SJCRH30 (cell line): ENCODE results near the gene GABRG3. TPM values are rescaled to one million over a fixed set of nuclear protein-coding genes. Genes with fewer than 3 reads are reported as not detected.
A peak's percentile ranks its signal among the peaks of the same experiment; 100 is the strongest.
"Not testable (repeated sequence)": the region's sequence is repeated elsewhere in the genome, so short reads cannot be mapped to it uniquely, and the experiment has no call there.

Experiments used
- DNase-seq, 2 experiments: peaks; one replicate each; pipeline ENCODE4 v3.0.0-alpha.2; 2015 to 2020
- H3K27ac ChIP-seq: fragments of 250-450 bp; sonication (Bioruptor Pico); 2 replicates; pipeline ENCODE4 v1.5.1; 2020; ENCODE audit warnings: mild to moderate bottlenecking, moderate library complexity
- H3K27me3 ChIP-seq: fragments of 250-450 bp; sonication (Bioruptor Pico); 2 replicates; pipeline ENCODE4 v1.5.1; 2020; ENCODE audit warnings: mild to moderate bottlenecking, moderate library complexity
- H3K36me3 ChIP-seq: fragments of 250-450 bp; sonication (Bioruptor Pico); 2 replicates; pipeline ENCODE4 v1.5.1; 2020; ENCODE audit warnings: mild to moderate bottlenecking, moderate library complexity
- H3K4me1 ChIP-seq: fragments of 250-450 bp; sonication (Bioruptor Pico); 2 replicates; pipeline ENCODE4 v1.5.1; 2020; ENCODE audit warnings: mild to moderate bottlenecking, moderate library complexity
- H3K4me3 ChIP-seq: fragments of 250-450 bp; sonication (Bioruptor Pico); 2 replicates; pipeline ENCODE4 v1.5.1; 2020; ENCODE audit warnings: mild to moderate bottlenecking, moderate library complexity
- H3K9me3 ChIP-seq: fragments of 250-450 bp; sonication (Bioruptor Pico); replicated peaks from 2 replicates; pipeline ENCODE4 v1.5.1; 2020; ENCODE audit warnings: mild to moderate bottlenecking, moderate library complexity
- total RNA-seq: library from RNA; depleted of rRNA; stranded (reverse); fragments of >200 nt; shearing (Covaris generic); gene quantifications from 2 replicates; pipeline ENCODE4 v1.2.3, GENCODE V29; 2014

Gene GABRG3
- total RNA-seq, 1 experiment from 2014 or later: 4.5 TPM

DNA sequence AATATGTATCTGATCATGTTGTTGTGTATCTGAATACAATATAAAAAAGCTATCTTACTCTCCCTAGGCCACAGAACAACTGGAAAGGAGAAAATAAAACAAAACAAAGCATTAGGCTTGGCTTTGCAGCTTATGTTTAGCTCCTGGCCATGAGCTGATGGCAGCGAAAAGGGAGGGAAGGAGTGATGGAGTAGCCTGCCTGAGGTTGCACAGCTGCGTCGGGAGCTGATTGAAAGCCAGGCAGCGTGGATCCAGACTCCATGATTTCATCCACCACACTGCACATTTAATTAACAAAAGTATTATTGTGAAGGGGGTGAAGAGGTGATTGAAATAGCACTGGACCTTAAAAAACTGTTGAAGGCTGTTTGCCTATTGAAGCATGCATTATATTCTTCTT, 212.2 kb downstream of the GABRG3 start:
- no peaks in the 10 kb centered on the region for H3K36me3 ChIP-seq
- H3K9me3 ChIP-seq: no peaks in the 10 kb centered on the region

GRCh38 chr15:27191515-27191914, 220.5 kb downstream of the GABRG3 start:
- H3K27me3 ChIP-seq, H3K4me3 ChIP-seq, H3K27ac ChIP-seq, H3K36me3 ChIP-seq, H3K9me3 ChIP-seq, DNase-seq, H3K4me1 ChIP-seq: not testable (repeated sequence)

More for the DNA sequence above, 212.2 kb downstream of the GABRG3 start:
- H3K4me1 ChIP-seq: no peaks in the 10 kb centered on the region
- no peak overlapping the region for H3K27ac ChIP-seq
- H3K4me3 ChIP-seq: no peak overlapping the region
- no peaks in the 10 kb centered on the region for H3K27me3 ChIP-seq
- peak in 1 of 2 experiments; percentile 4 for DNase-seq

DNA sequence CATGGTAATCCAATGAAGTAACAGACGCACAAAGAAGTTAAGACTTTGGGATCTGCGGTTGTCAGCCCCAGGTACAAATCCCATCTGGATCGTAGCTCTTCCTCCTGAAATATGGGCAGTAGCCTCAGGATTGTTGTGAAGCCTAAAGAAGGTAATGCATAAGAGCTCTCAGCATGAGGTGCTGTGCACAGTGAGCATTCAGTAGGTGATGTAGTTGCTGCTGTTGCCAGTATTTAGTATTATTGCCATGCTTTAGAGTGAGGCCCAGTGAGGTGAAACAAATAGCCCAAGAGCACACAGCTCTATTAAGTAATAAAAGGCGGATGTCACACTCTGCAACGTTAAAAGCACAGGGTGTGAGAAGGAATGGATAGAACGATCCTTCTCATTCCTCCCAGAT, 225.7 kb downstream of the GABRG3 start:
- H3K27me3 ChIP-seq: no peaks in the 10 kb centered on the region
- H3K36me3 ChIP-seq: no peaks in the 10 kb centered on the region
- no peaks in the 10 kb centered on the region for H3K9me3 ChIP-seq
- H3K4me3 ChIP-seq: no peak overlapping the region
- H3K4me1 ChIP-seq: no peaks in the 10 kb centered on the region
- no peak overlapping the region for H3K27ac ChIP-seq
- DNase-seq: no peak

DNA sequence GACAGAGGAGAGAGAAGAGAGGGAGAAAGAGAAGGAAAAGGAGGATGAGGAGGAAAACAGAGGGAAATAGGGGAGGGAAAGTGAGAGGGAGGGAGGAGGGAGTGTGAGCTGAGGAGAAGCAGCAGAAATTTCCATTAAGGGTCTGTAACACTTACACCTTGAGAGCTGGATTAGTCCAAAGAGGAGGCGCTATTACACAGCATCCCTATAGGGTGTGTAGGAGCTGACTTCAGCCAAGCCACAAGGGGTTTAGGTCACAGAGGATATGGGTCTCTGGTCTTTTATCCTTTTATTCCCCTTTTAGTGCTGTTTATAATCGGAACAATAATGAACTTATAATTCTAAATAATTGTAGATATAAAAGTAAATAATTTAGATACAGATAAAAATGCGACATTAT, 230.4 kb downstream of the GABRG3 start:
- H3K9me3 ChIP-seq: no peaks in the 10 kb centered on the region
- no peaks in the 10 kb centered on the region; the same call in 1 of the 2 replicates for H3K27me3 ChIP-seq
- no peak overlapping the region for H3K27ac ChIP-seq
- H3K4me1 ChIP-seq: no peaks in the 10 kb centered on the region
- no peak overlapping the region for H3K4me3 ChIP-seq
- H3K36me3 ChIP-seq: no peaks in the 10 kb centered on the region
- no peak for DNase-seq

DNA sequence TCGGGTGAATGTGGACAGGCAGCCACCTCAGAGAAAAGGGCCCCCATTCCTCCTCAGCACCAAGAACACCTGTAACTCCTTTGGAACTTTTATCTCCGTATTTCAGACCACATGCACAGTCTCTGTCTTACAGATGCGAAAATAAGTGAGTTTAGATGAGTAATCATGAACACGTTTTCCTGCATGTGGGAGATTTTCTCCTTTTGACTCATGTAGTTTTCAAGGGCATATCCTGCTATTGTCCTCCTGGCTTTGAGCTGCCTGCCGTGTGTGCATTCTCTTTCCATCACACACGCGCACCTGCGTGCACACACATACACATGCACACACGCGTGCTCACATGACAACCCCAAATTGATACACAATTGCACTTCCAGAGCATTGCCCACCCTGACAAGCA, 239.2 kb downstream of the GABRG3 start:
- Histone ChIP-seq H3K9me3 (no peaks in the 10 kb centered on the region), H3K4me3 (no peak overlapping the region), H3K4me1 (no peaks in the 10 kb centered on the region), H3K36me3 (no peaks in the 10 kb centered on the region), H3K27me3 (no peaks in the 10 kb centered on the region; the same call in 1 of the 2 replicates), H3K27ac (no peak overlapping the region)
- no peak for DNase-seq

- Histone ChIP-seq H3K36me3 (no peaks in the 10 kb centered on the region), H3K27ac (no peak overlapping the region), H3K27me3 (no peaks in the 10 kb centered on the region), H3K4me1 (no peaks in the 10 kb centered on the region), H3K4me3 (no peak overlapping the region), H3K9me3 (no peaks in the 10 kb centered on the region)
- DNase-seq: no peak
Measured at GRCh38 chr15:27214032-27214431, 243.1 kb downstream of the GABRG3 start.

DNA sequence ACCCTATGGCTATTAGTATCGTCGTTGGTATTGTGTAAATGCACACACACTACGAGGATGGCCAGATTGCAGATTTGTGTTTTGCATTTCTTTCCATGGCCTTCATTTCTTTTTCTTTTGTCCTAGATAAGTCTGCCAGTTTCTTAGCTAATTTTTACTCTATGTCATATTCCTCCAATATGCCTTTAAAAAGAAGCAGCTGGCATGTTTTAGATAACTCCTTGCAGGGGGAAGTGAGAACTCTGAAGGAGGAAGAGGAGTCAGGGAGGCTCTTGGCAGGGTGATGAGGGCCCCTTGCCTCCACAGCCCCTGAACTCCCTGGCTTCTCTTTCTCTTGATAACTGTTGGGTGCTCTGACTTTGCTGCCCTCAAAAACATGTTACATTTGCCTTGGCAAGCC, 244.0 kb downstream of the GABRG3 start:
- H3K27me3 ChIP-seq: no peaks in the 10 kb centered on the region

DNA sequence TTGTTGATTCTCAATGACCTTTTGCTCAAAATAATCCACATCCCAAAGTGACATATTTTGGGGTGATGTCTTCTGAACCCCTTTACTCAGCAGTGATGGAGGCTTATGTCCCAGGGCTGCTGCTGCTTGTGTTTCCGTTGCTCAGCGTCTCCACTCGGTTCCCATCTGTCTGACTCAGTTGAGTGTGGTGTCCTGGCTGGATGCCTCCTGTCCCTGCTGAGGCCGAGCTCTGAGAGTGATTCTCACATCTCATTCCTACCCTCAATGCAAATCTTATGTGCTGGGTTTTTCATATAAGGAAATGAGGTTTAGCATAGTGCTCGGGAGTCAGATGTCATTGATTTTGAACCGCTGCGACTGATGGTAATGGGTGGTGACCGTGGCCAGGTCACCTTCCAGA, 247.4 kb downstream of the GABRG3 start:
- no peaks in the 10 kb centered on the region for H3K27me3 ChIP-seq
- DNase-seq: no peak
- no peaks in the 10 kb centered on the region for H3K4me1 ChIP-seq
- no peaks in the 10 kb centered on the region for H3K36me3 ChIP-seq
- no peaks in the 10 kb centered on the region for H3K9me3 ChIP-seq
- no peak overlapping the region for H3K27ac ChIP-seq
- no peak overlapping the region for H3K4me3 ChIP-seq

More for the DNA sequence above, 244.0 kb downstream of the GABRG3 start:
- H3K4me3 ChIP-seq: no peak overlapping the region
- H3K9me3 ChIP-seq: no peaks in the 10 kb centered on the region
- no peak overlapping the region for H3K27ac ChIP-seq
- H3K36me3 ChIP-seq: no peaks in the 10 kb centered on the region
- DNase-seq: no peak
- H3K4me1 ChIP-seq: no peaks in the 10 kb centered on the region

DNA sequence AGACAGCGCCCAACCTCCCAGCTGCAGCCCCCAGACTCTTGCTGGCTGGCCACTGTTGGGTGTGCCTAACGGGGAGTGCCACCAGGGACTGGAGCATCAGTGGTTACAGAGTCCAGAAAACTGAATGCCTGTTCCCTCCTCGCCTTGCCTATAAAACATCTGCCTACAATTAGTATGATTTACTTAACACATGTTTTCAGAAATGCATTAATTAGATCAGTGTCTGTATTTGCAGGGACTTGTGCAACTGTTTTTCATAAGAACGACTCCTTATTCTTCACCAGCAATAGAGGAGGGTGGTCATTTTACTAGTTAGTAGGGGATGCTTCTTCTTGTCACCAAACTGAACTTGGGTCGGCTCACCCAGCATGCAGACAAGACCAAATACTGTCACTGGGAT, 248.7 kb downstream of the GABRG3 start:
- DNase-seq: no peak
- Histone ChIP-seq H3K4me1 (no peaks in the 10 kb centered on the region), H3K4me3 (no peak overlapping the region), H3K27ac (no peak overlapping the region), H3K27me3 (no peaks in the 10 kb centered on the region), H3K36me3 (no peaks in the 10 kb centered on the region), H3K9me3 (no peaks in the 10 kb centered on the region)

DNA sequence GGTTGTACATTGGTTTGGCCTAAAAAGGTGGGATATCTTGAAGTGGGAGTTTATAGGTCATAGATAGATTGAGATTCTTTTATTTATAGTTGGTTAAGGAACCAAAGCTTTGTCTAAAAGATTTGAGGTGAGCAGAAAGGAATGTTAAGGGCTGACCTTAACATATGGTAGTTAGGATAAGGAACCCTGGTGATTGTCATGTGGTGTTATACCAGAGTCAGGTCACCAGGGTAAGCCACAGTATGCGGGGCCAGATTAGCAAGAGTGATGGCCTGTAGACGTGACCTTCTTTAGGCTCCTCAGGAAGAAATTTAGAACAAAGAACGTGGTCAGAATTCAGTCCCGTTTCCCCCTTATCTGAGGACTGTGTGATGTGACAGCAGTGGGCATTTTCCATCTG, 249.2 kb downstream of the GABRG3 start:
- DNase-seq: no peak
- H3K4me3 ChIP-seq: no peak overlapping the region
- H3K27me3 ChIP-seq: no peaks in the 10 kb centered on the region
- no peaks in the 10 kb centered on the region for H3K9me3 ChIP-seq
- no peak overlapping the region for H3K27ac ChIP-seq
- H3K36me3 ChIP-seq: no peaks in the 10 kb centered on the region
- no peaks in the 10 kb centered on the region for H3K4me1 ChIP-seq

- H3K27me3 ChIP-seq: no peaks in the 10 kb centered on the region
- no peak for DNase-seq
- no peak overlapping the region for H3K4me3 ChIP-seq
- no peak overlapping the region for H3K27ac ChIP-seq
- H3K9me3 ChIP-seq: no peaks in the 10 kb centered on the region
- no peaks in the 10 kb centered on the region for H3K4me1 ChIP-seq
- H3K36me3 ChIP-seq: no peaks in the 10 kb centered on the region
Measured at GRCh38 chr15:27222479-27222878, 251.5 kb downstream of the GABRG3 start.

DNA sequence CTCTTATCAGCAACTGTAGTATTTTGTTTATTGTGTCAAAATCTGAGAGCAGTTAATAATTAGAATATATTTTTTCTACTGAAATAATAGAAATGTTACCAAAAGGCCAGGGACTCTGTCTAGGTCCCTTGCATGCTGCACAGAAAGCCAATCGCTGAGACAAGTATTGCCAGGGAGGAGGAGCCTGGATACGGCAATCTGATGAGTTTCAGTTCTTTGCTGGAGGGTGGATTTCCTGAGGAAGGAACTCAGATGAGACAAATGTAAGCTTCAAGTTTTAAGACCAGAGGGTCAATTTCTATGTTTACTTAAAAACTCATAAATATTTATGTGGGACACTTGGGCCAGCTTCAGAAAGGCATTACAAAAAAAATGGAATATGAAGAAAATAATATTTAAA, 252.2 kb downstream of the GABRG3 start:
- Histone ChIP-seq H3K27me3 (no peaks in the 10 kb centered on the region), H3K4me1 (no peaks in the 10 kb centered on the region), H3K4me3 (no peak overlapping the region), H3K36me3 (no peaks in the 10 kb centered on the region), H3K27ac (no peak overlapping the region), H3K9me3 (no peaks in the 10 kb centered on the region)
- DNase-seq: no peak

DNA sequence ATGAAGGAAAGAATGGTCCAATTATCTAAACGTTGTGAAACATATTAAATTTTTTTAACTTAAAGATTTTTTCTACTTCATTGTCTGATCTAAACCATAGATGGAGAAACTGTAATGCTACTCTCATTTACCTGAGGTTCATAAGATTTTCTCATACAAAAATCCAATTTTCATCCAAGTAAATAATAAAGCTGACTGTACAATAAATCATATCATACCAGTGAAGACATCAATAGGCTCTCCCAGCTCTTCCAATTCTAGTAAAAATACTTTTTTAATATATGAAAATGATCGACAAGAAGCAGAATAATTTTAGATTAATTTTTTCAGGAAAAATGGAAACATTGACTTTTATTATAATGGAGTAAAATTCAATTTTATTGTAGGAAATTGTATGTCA, 260.8 kb downstream of the GABRG3 start:
- no peaks in the 10 kb centered on the region for H3K36me3 ChIP-seq
- peaks cover under 1% of the 10 kb centered on the region for H3K4me1 ChIP-seq
- no peaks in the 10 kb centered on the region for H3K27me3 ChIP-seq
- no peak for DNase-seq
- no peak overlapping the region for H3K27ac ChIP-seq
- no peak overlapping the region for H3K4me3 ChIP-seq
- no peaks in the 10 kb centered on the region for H3K9me3 ChIP-seq

DNA sequence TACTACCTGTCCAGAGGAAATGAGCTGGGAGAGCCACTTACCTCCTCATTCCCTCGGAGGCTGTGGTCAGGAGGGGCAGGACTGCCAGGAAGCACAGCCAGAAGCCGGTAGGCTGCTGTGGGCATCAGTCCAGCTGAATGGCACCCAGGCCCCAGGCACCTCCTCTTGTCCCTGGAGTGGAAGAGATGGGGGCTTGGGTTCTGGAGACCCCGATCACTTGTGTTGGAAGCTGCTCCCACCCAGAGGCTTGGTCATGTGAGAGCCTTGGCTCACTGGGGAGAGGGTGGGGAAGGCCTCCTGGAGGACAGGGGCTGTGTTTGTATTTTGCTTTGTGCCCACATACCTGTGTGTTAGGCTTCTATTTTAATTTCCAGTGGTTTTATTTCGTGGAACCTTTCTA, 261.9 kb downstream of the GABRG3 start:
- H3K4me3 ChIP-seq: no peak overlapping the region
- H3K27me3 ChIP-seq: no peaks in the 10 kb centered on the region
- H3K27ac ChIP-seq: no peak overlapping the region
- H3K9me3 ChIP-seq: no peaks in the 10 kb centered on the region
- no peak for DNase-seq
- peaks cover 10% of the 10 kb centered on the region for H3K4me1 ChIP-seq
- H3K36me3 ChIP-seq: no peaks in the 10 kb centered on the region

DNA sequence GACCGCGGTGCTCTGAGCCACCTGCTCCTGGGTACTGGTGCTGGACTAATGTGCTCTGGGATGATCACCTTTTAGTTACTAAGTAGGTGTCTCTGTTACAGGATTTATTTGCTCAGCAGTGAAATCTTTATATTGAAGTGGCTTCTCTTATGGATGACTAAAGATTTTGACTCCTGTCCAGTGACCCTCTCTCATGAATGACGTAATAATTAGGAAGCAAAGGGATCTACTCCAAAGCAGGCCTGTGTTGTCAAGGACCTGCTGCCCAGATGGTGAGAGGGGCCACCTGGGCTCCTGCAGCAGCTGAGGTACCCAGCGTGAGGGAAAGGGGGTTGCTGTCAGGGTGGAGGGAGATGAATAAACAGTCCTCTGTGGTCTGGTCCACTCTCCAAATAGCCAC, 263.6 kb downstream of the GABRG3 start:
- Histone ChIP-seq H3K27ac (no peak overlapping the region), H3K4me1 (peaks cover 12% of the 10 kb centered on the region), H3K36me3 (no peaks in the 10 kb centered on the region), H3K9me3 (no peaks in the 10 kb centered on the region), H3K27me3 (no peaks in the 10 kb centered on the region), H3K4me3 (no peak overlapping the region)
- no peak for DNase-seq

- Histone ChIP-seq H3K9me3 (no peaks in the 10 kb centered on the region), H3K27ac (no peak overlapping the region), H3K27me3 (no peaks in the 10 kb centered on the region), H3K36me3 (no peaks in the 10 kb centered on the region), H3K4me1 (peaks cover 12% of the 10 kb centered on the region), H3K4me3 (no peak overlapping the region)
- DNase-seq: no peak
Measured at GRCh38 chr15:27235161-27235560, 264.2 kb downstream of the GABRG3 start.

DNA sequence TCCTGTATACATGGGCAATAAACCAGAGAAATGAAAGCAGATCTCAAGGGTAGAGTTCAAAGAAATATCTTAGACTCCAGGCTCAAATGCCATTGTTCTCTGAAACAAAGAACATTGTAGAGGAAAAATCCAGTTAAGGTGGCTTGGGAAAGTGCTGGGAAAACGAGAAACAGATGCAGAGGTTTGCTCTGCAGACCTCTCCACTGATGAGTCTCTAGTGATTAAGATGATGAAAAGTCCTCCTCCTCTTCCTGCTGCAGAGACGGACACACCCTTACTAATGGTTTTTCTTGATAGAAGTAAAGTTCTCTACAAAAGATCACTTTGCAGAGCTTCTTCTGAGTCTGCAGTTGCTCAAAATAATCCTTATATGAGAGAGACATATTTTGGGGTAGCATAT, 264.7 kb downstream of the GABRG3 start:
- Histone ChIP-seq H3K36me3 (no peaks in the 10 kb centered on the region), H3K4me1 (peaks cover 12% of the 10 kb centered on the region), H3K4me3 (no peak overlapping the region), H3K27me3 (no peaks in the 10 kb centered on the region), H3K9me3 (no peaks in the 10 kb centered on the region), H3K27ac (no peak overlapping the region)
- DNase-seq: no peak
